Endothelial cell of umbilical vein (primary cell): ENCODE results near the gene CEACAM4.

Experiments used
- CTCF ChIP-seq, 2 donors: IDR thresholded peaks; 1 replicate in 1 of 2; 2 replicates in 1 of 2; pipeline ENCODE4 v1.5.1; 2011; ENCODE audit warnings: low read length in 2 of 2, mild to moderate bottlenecking in 2 of 2, moderate library complexity in 2 of 2, control low read depth in 1 of 2, inconsistent platforms in 1 of 2, low read depth in 1 of 2; ENCODE audit not compliant: insufficient read depth in 1 of 2; ENCODE audit errors: extremely low read depth in 1 of 2
- EZH2 ChIP-seq: IDR thresholded peaks from 2 replicates; pipeline ENCODE4 v1.6.1; 2012; ENCODE audit warnings: borderline replicate concordance, low read depth, mild to moderate bottlenecking, moderate library complexity, low read length, inconsistent platforms; ENCODE audit not compliant: severe bottlenecking
- GATA2 ChIP-seq: IDR thresholded peaks from 2 replicates; pipeline ENCODE4 v1.7.0; 2011; ENCODE audit warnings: low read depth, mild to moderate bottlenecking, moderate library complexity, mixed read lengths, low read length; ENCODE audit not compliant: insufficient read length, insufficient read depth
- MAX ChIP-seq: IDR thresholded peaks from 2 replicates; pipeline ENCODE4 v1.6.1; 2011; ENCODE audit not compliant: insufficient read depth, insufficient read length

GRCh38 chr19:41584260-41584810, 42.5 kb downstream of the CEACAM4 start:
- TF ChIP-seq CTCF (IDR thresholded peaks at IDR 0.05; ENCODE audit: extremely low read depth in 1 of 2, insufficient read depth in 1 of 2, low read depth in 1 of 2, low read length in 2 of 2) (no peak), MAX (no peak), EZH2 (no peak), GATA2 (no peak)
